Lower lobe of right lung (tissue), 2 donors: ENCODE measurements around the gene MAT1A. TPM values are rescaled to one million over a fixed set of nuclear protein-coding genes. Genes with fewer than 3 reads are reported as not detected.
"Not testable (repeated sequence)": the region's sequence is repeated elsewhere in the genome, so short reads cannot be mapped to it uniquely, and the experiment has no call there.

ENCODE experiments used
- ATAC-seq, 2 donors: fragments of 200-7000 bp; cut with Tn5 transposase; one replicate each; pipeline ENCODE4 v1.9.1; 2020 to 2022; ENCODE audit warnings: mild to moderate bottlenecking in 2 of 2, moderate library complexity in 2 of 2
- DNase-seq: peaks from one replicate; pipeline ENCODE4 v3.0.0-alpha.2; 2020
- H3K27ac ChIP-seq: fragments of 200-600 bp; one replicate; pipeline ENCODE4 v1.8.0; 2022
- H3K27me3 ChIP-seq: fragments of 200-600 bp; one replicate; pipeline ENCODE4 v1.8.0; 2022; ENCODE audit warnings: low read depth
- H3K36me3 ChIP-seq: fragments of 200-600 bp; one replicate; pipeline ENCODE4 v1.8.0; 2022; ENCODE audit warnings: mild to moderate bottlenecking
- H3K4me1 ChIP-seq: fragments of 200-600 bp; one replicate; pipeline ENCODE4 v1.8.0; 2022
- H3K4me3 ChIP-seq: fragments of 200-600 bp; one replicate; pipeline ENCODE4 v1.8.0; 2022; ENCODE audit warnings: mild to moderate bottlenecking
- H3K9me3 ChIP-seq: fragments of 200-600 bp; one replicate; pipeline ENCODE4 v1.8.0; 2022
- CTCF ChIP-seq: fragments of 200-600 bp; IDR thresholded peaks from one replicate; pipeline ENCODE4 v1.8.0; 2022; ENCODE audit warnings: antibody characterized with exemption, mild to moderate bottlenecking
- intact Hi-C: fragments of 100-400 bp; cut with DNase I; formaldehyde crosslinking; loops from one replicate; pipeline ENCODE4 v1.11.0; 2022
- total RNA-seq: library from RNA; stranded (reverse); fragmentation: NEBNext Ultra II Directional; extraction: Animal tissue kit (Norgen Biotek cat#: 25700); gene quantifications from one replicate; pipeline ENCODE4 v1.2.1, GENCODE V29; 2021
- donor health status: DM: no; HTN: yes; CAD: no; lungs with severe emphysema.

The MAT1A gene
- total RNA-seq, 1 donor from 2014 or later = 1.0 TPM

- DNase-seq (no peak), ATAC-seq (no peak)
- no peak for TF ChIP-seq CTCF
Observed at GRCh38 chr10:80261316-80262030, 28.0 kb downstream of the MAT1A start.

GRCh38 chr10:80260295-80261243 lies 28.9 kb downstream of the MAT1A start:
- ATAC-seq = peak; percentile 65 to 73
- peak; percentile 84 for TF ChIP-seq CTCF
- no peaks in the 10 kb centered on the region for H3K36me3 ChIP-seq
- no peak overlapping the region for H3K4me3 ChIP-seq
- intact Hi-C loops = no loop called here
- DNase-seq = no peak
- no peak overlapping the region for H3K27ac ChIP-seq
- H3K4me1 ChIP-seq = no peaks in the 10 kb centered on the region
- no peaks in the 10 kb centered on the region for H3K9me3 ChIP-seq
- H3K27me3 ChIP-seq = no peaks in the 10 kb centered on the region

More at GRCh38 chr10:80261316-80262030, 28.0 kb downstream of the MAT1A start:
- intact Hi-C loops = no loop called here
- no peak overlapping the region for H3K4me3 ChIP-seq
- H3K27ac ChIP-seq = no peak overlapping the region
- H3K27me3 ChIP-seq = no peaks in the 10 kb centered on the region
- H3K36me3 ChIP-seq = no peaks in the 10 kb centered on the region
- H3K4me1 ChIP-seq = no peaks in the 10 kb centered on the region
- H3K9me3 ChIP-seq = no peaks in the 10 kb centered on the region

GRCh38 chr10:80259405-80259871 lies 30.0 kb downstream of the MAT1A start:
- H3K27me3 ChIP-seq = no peaks in the 10 kb centered on the region
- no peaks in the 10 kb centered on the region for H3K36me3 ChIP-seq
- no peak for TF ChIP-seq CTCF
- intact Hi-C loops = no loop called here
- ATAC-seq = no peak
- DNase-seq = no peak
- H3K9me3 ChIP-seq = no peaks in the 10 kb centered on the region
- no peak overlapping the region for H3K27ac ChIP-seq
- no peak overlapping the region for H3K4me3 ChIP-seq
- no peaks in the 10 kb centered on the region for H3K4me1 ChIP-seq

- intact Hi-C loops, H3K36me3 ChIP-seq, H3K4me3 ChIP-seq, DNase-seq, H3K9me3 ChIP-seq, H3K27ac ChIP-seq, H3K27me3 ChIP-seq: not testable (repeated sequence)
- peak in 1 of 2 donors; percentile 28 for ATAC-seq
- H3K4me1 ChIP-seq = peaks cover 13% of the 10 kb centered on the region
Observed at GRCh38 chr10:80256798-80257197, 32.7 kb downstream of the MAT1A start.

GRCh38 chr10:80254726-80255125 lies 34.7 kb downstream of the MAT1A start:
- H3K4me1 ChIP-seq = peaks cover 13% of the 10 kb centered on the region
- H3K27ac ChIP-seq, H3K9me3 ChIP-seq, H3K36me3 ChIP-seq, DNase-seq, ATAC-seq, H3K4me3 ChIP-seq, intact Hi-C loops, H3K27me3 ChIP-seq: not testable (repeated sequence)

GRCh38 chr10:80253963-80254271 lies 35.5 kb downstream of the MAT1A start:
- H3K4me3 ChIP-seq, intact Hi-C loops, H3K36me3 ChIP-seq, H3K27me3 ChIP-seq, H3K27ac ChIP-seq, H3K9me3 ChIP-seq: not testable (repeated sequence)
- DNase-seq (peak; percentile 66), ATAC-seq (peak; percentile 44 to 72)
- peaks cover 13% of the 10 kb centered on the region for H3K4me1 ChIP-seq
